ENCODE data around the gene LYG2. TPM values are rescaled to one million over a fixed set of nuclear protein-coding genes. Genes with fewer than 3 reads are reported as not detected.

LYG2 gene
- total and polyA plus RNA-seq, 2 experiments from 2014 or later: not detected

GRCh38 chr2:99256677-99257076, 1.2 kb upstream of the LYG2 start:
- no peak overlapping the region for H3K4me3 ChIP-seq
- no peaks in the 10 kb centered on the region for H3K36me3 ChIP-seq (replicated peaks; ENCODE audit: insufficient read depth, low read depth)
- no peak overlapping the region for H3K27ac ChIP-seq
- no peaks in the 10 kb centered on the region for H3K9me2 ChIP-seq (replicated peaks; ENCODE audit: insufficient read depth)
- H3K9me3 ChIP-seq (ENCODE audit: low read depth): no peaks in the 10 kb centered on the region
- H2AFZ ChIP-seq: no peak overlapping the region
- WGBS (ENCODE audit: low lambda C conversion rate, missing lambda C conversion rate): 93% methylated on average over 2 of the region's 2 CpGs
- H3K27me3 ChIP-seq: no peaks in the 10 kb centered on the region
- no peak overlapping the region for H3K4me2 ChIP-seq
- no peaks in the 10 kb centered on the region for H3K4me1 ChIP-seq (ENCODE audit: insufficient read depth)
- TF ChIP-seq CTCF (IDR thresholded peaks at IDR 0.05; ENCODE audit: poor library complexity): no peak
- TF ChIP-seq EZH2phosphoT487 (IDR thresholded peaks at IDR 0.05; ENCODE audit: low read depth, severe bottlenecking, unreplicated experiment): no peak
- TF ChIP-seq EZH2 (IDR thresholded peaks at IDR 0.05; ENCODE audit: borderline replicate concordance): no peak
- DNase-seq (ENCODE audit: low spot score): no peak
- H4K20me1 ChIP-seq (ENCODE audit: insufficient read depth, poor library complexity, severe bottlenecking): no peaks in the 10 kb centered on the region
- H3K79me2 ChIP-seq: no peaks in the 10 kb centered on the region

- WGBS (ENCODE audit: low lambda C conversion rate, missing lambda C conversion rate): 87% methylated on average over 2 of the region's 2 CpGs
- no peak overlapping the region for H3K4me2 ChIP-seq
- no peaks in the 10 kb centered on the region for H3K9me3 ChIP-seq (ENCODE audit: low read depth)
- no peak overlapping the region for H3K27ac ChIP-seq
- H3K36me3 ChIP-seq (replicated peaks; ENCODE audit: insufficient read depth, low read depth): no peaks in the 10 kb centered on the region
- H3K79me2 ChIP-seq: no peaks in the 10 kb centered on the region
- H3K4me1 ChIP-seq (ENCODE audit: insufficient read depth): no peaks in the 10 kb centered on the region
- H3K4me3 ChIP-seq: no peak overlapping the region
- DNase-seq (ENCODE audit: low spot score): no peak
- H3K9me2 ChIP-seq (replicated peaks; ENCODE audit: insufficient read depth): no peaks in the 10 kb centered on the region
- H3K27me3 ChIP-seq: no peaks in the 10 kb centered on the region
- TF ChIP-seq EZH2phosphoT487 (IDR thresholded peaks at IDR 0.05; ENCODE audit: low read depth, severe bottlenecking, unreplicated experiment): no peak
- TF ChIP-seq EZH2 (IDR thresholded peaks at IDR 0.05; ENCODE audit: borderline replicate concordance): no peak
- no peak for TF ChIP-seq CTCF (IDR thresholded peaks at IDR 0.05; ENCODE audit: poor library complexity)
- no peaks in the 10 kb centered on the region for H4K20me1 ChIP-seq (ENCODE audit: insufficient read depth, poor library complexity, severe bottlenecking)
- H2AFZ ChIP-seq: no peak overlapping the region
Observed at GRCh38 chr2:99249951-99250350, 5.5 kb downstream of the LYG2 start.

- TF ChIP-seq EZH2 (IDR thresholded peaks at IDR 0.05; ENCODE audit: borderline replicate concordance) (no peak), EZH2phosphoT487 (IDR thresholded peaks at IDR 0.05; ENCODE audit: low read depth, severe bottlenecking, unreplicated experiment) (no peak), CTCF (IDR thresholded peaks at IDR 0.05; ENCODE audit: poor library complexity) (no peak)
- 83% methylated on average over 6 of the region's 6 CpGs for WGBS (ENCODE audit: low lambda C conversion rate, missing lambda C conversion rate)
- no peak overlapping the region for H3K27ac ChIP-seq
- no peaks in the 10 kb centered on the region for H3K9me2 ChIP-seq (replicated peaks; ENCODE audit: insufficient read depth)
- H3K4me3 ChIP-seq: no peak overlapping the region
- no peaks in the 10 kb centered on the region for H3K36me3 ChIP-seq (replicated peaks; ENCODE audit: insufficient read depth, low read depth)
- H3K4me1 ChIP-seq (ENCODE audit: insufficient read depth): no peaks in the 10 kb centered on the region
- no peaks in the 10 kb centered on the region for H3K9me3 ChIP-seq (ENCODE audit: low read depth)
- no peak for DNase-seq (ENCODE audit: low spot score)
- no peaks in the 10 kb centered on the region for H4K20me1 ChIP-seq (ENCODE audit: insufficient read depth, poor library complexity, severe bottlenecking)
- H2AFZ ChIP-seq: no peak overlapping the region
- no peaks in the 10 kb centered on the region for H3K27me3 ChIP-seq
- H3K4me2 ChIP-seq: no peak overlapping the region
- no peaks in the 10 kb centered on the region for H3K79me2 ChIP-seq
Observed at GRCh38 chr2:99242151-99242550, 13.3 kb downstream of the LYG2 start.

DNA sequence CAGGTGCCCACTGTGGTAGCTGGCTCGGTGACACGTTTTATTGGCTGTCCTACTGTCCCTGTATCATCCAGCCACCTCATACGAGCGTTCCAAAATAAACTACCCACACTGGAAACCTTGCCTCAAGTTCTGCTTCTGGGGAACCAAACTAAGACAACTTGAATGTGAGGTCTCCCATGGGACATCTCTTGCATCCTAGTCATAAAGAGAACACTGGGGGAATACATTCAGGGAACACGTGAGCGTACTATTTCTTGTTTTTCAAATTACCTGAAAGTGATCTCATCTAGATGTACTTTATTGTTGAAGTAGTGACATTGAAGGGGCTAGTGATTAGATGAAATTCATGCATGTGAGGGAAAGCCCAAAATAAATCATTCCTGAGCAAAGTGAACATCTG, 15.0 kb downstream of the LYG2 start:
- H3K4me3 ChIP-seq: no peak overlapping the region
- TF ChIP-seq EZH2 (IDR thresholded peaks at IDR 0.05; ENCODE audit: borderline replicate concordance): no peak
- H3K36me3 ChIP-seq (replicated peaks; ENCODE audit: insufficient read depth, low read depth): no peaks in the 10 kb centered on the region
- no peaks in the 10 kb centered on the region for H3K9me3 ChIP-seq (ENCODE audit: low read depth)
- no peaks in the 10 kb centered on the region for H3K27me3 ChIP-seq
- H3K27ac ChIP-seq: no peak overlapping the region
- 94% methylated on average over 6 of the region's 6 CpGs for WGBS (ENCODE audit: low lambda C conversion rate, missing lambda C conversion rate)
- no peak overlapping the region for H3K4me2 ChIP-seq
- no peak for DNase-seq (ENCODE audit: low spot score)
- H3K9me2 ChIP-seq (replicated peaks; ENCODE audit: insufficient read depth): no peaks in the 10 kb centered on the region
- no peaks in the 10 kb centered on the region for H3K4me1 ChIP-seq (ENCODE audit: insufficient read depth)
- H2AFZ ChIP-seq: no peak overlapping the region
- no peaks in the 10 kb centered on the region for H4K20me1 ChIP-seq (ENCODE audit: insufficient read depth, poor library complexity, severe bottlenecking)
- no peaks in the 10 kb centered on the region for H3K79me2 ChIP-seq

Data from hepatocyte (in vitro differentiated cells).